Measurements from ENCODE around the gene PCDHB6.
"Not testable (repeated sequence)": the region's sequence is repeated elsewhere in the genome, so short reads cannot be mapped to it uniquely, and the experiment has no call there.

Gene PCDHB6

DNA sequence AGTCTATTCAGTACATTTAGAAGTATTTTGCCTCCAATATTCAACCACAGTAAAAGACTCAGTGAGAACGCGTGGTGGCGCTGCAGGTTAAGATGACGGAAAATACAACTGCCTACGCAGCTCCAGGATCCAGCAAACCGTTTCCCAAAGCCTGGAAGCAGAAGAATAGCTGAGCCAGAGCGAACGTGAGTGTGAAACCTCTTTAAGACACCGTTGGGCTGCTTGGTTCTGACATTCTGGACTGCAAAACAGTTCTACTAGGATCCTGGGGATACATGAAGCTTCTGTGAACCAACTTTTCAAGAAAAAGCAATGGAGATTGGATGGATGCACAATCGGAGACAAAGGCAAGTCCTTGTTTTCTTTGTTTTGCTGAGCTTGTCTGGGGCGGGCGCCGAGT is 32.4 kb downstream of the PCDHB6 start, which contains the start of gene PCDHB16:
PCDHB16 (plus strand) TSS at position 140 of the 400 bp plus-strand sequence; CDS start at position 313, 173 bp downstream.
- Mint-ChIP-seq H3K27ac (peak within 1 kb of the TSS; percentile 90 to 99 (median 98)), H3K27me3 (ENCODE audit: low read depth) (peaks cover 3% of the 10 kb centered on the region), H3K4me3 (peak within 1 kb of the TSS; percentile 89 to 94 (median 91)), H3K9me3 (peaks cover 55% of the 10 kb centered on the region), H3K36me3 (ENCODE audit: low read depth) (peaks cover 57% of the 10 kb centered on the region), H3K4me1 (no peaks in the 10 kb centered on the region)
- TF ChIP-seq, protein P1, sequence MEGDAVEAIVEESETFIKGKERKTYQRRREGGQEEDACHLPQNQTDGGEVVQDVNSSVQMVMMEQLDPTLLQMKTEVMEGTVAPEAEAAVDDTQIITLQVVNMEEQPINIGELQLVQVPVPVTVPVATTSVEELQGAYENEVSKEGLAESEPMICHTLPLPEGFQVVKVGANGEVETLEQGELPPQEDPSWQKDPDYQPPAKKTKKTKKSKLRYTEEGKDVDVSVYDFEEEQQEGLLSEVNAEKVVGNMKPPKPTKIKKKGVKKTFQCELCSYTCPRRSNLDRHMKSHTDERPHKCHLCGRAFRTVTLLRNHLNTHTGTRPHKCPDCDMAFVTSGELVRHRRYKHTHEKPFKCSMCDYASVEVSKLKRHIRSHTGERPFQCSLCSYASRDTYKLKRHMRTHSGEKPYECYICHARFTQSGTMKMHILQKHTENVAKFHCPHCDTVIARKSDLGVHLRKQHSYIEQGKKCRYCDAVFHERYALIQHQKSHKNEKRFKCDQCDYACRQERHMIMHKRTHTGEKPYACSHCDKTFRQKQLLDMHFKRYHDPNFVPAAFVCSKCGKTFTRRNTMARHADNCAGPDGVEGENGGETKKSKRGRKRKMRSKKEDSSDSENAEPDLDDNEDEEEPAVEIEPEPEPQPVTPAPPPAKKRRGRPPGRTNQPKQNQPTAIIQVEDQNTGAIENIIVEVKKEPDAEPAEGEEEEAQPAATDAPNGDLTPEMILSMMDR (IDR thresholded peaks at IDR 0.05; ENCODE audit: unreplicated experiment in 3 of 3): peak; percentile 33 to 50 (median 35)

DNA sequence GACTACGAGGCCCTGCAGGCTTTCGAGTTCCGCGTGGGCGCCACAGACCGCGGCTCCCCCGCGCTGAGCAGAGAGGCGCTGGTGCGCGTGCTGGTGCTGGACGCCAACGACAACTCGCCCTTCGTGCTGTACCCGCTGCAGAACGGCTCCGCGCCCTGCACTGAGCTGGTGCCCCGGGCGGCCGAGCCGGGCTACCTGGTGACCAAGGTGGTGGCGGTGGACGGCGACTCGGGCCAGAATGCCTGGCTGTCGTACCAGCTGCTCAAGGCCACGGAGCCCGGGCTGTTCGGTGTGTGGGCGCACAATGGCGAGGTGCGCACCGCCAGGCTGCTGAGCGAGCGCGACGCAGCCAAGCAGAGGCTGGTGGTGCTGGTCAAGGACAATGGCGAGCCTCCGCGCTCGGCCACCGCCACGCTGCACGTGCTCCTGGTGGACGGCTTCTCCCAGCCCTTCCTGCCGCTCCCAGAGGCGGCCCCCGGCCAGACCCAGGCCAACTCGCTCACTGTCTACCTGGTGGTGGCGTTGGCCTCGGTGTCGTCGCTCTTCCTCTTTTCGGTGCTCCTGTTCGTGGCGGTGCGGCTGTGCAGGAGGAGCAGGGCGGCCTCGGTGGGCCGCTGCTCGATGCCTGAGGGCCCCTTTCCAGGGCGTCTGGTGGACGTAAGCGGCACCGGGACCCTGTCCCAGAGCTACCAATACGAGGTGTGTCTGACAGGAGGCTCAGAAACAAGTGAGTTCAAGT is 34.4 kb downstream of the PCDHB6 start:
- H3K27me3 Mint-ChIP-seq (ENCODE audit: low read depth); H3K4me3 Mint-ChIP-seq; H3K27ac Mint-ChIP-seq; H3K4me1 Mint-ChIP-seq: not testable (repeated sequence)
- peaks cover 67% of the 10 kb centered on the region for H3K9me3 Mint-ChIP-seq
- peaks cover 72% of the 10 kb centered on the region for H3K36me3 Mint-ChIP-seq (ENCODE audit: low read depth)

DNA sequence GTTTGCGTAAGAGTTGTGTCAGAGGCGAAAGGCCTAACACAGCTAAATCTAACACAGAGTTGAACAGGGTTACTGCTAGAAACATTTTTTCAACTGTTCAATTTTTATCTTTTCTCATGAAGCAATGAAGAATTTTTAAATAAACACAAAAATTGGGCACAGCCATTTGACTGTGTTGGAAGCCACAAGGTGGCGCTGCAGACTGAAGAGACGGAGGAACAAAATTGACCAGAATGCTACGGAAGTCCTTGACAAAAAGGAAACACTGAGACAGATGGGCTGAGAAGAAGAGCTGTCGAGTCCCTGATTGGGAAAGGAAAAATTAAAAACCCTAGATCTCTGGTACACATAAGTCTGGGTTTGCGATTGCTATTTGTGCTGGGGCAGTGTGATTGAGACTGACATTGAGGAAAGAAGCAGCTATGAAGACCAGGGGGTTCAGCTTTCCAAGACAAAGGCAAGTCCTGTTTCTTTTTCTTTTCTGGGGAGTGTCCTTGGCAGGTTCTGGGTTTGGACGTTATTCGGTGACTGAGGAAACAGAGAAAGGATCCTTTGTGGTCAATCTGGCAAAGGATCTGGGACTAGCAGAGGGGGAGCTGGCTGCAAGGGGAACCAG is 37.1 kb downstream of the PCDHB6 start, which contains the start of gene PCDHB9:
PCDHB9 (plus strand) TSS at position 265 of the 616 bp plus-strand sequence; CDS start at position 423, 158 bp downstream.
- TF ChIP-seq, protein P1 (IDR thresholded peaks at IDR 0.05; ENCODE audit: unreplicated experiment in 3 of 3): peak; percentile 13 to 40 (median 27)
- Mint-ChIP-seq H3K9me3 (peaks cover 67% of the 10 kb centered on the region), H3K36me3 (ENCODE audit: low read depth) (peaks cover 85% of the 10 kb centered on the region), H3K27ac (peak within 1 kb of the TSS; percentile 35 to 80 (median 77)), H3K4me3 (peak within 1 kb of the TSS; percentile 71 to 83 (median 81)), H3K4me1 (no peaks in the 10 kb centered on the region), H3K27me3 (ENCODE audit: low read depth) (peaks cover 3% of the 10 kb centered on the region)

DNA sequence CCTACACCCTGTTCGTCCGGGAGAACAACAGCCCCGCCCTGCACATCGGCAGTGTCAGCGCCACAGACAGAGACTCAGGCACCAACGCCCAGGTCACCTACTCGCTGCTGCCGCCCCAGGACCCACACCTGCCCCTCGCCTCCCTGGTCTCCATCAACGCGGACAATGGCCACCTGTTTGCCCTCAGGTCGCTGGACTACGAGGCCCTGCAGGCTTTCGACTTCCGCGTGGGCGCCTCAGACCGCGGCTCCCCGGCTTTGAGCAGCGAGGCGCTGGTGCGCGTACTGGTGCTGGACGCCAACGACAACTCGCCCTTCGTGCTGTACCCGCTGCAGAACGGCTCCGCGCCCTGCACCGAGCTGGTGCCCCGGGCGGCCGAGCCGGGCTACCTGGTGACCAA is 38.8 kb downstream of the PCDHB6 start:
- not testable (repeated sequence) for H3K27ac Mint-ChIP-seq; H3K27me3 Mint-ChIP-seq (ENCODE audit: low read depth); H3K4me3 Mint-ChIP-seq; H3K4me1 Mint-ChIP-seq
- Mint-ChIP-seq H3K36me3 (ENCODE audit: low read depth) (peaks cover 85% of the 10 kb centered on the region), H3K9me3 (peaks cover 66% of the 10 kb centered on the region)

DNA sequence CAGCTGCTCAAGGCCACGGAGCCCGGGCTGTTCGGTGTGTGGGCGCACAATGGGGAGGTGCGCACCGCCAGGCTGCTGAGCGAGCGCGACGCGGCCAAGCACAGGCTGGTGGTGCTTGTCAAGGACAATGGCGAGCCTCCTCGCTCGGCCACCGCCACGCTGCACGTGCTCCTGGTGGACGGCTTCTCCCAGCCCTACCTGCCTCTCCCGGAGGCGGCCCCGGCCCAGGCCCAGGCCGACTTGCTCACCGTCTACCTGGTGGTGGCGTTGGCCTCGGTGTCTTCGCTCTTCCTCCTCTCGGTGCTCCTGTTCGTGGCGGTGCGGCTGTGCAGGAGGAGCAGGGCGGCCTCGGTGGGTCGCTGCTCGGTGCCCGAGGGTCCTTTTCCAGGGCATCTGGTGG is 39.3 kb downstream of the PCDHB6 start:
- not testable (repeated sequence) for H3K27ac Mint-ChIP-seq; H3K27me3 Mint-ChIP-seq (ENCODE audit: low read depth); H3K4me3 Mint-ChIP-seq; H3K4me1 Mint-ChIP-seq
- H3K36me3 Mint-ChIP-seq (ENCODE audit: low read depth): peaks cover 84% of the 10 kb centered on the region
- peaks cover 65% of the 10 kb centered on the region for H3K9me3 Mint-ChIP-seq

DNA sequence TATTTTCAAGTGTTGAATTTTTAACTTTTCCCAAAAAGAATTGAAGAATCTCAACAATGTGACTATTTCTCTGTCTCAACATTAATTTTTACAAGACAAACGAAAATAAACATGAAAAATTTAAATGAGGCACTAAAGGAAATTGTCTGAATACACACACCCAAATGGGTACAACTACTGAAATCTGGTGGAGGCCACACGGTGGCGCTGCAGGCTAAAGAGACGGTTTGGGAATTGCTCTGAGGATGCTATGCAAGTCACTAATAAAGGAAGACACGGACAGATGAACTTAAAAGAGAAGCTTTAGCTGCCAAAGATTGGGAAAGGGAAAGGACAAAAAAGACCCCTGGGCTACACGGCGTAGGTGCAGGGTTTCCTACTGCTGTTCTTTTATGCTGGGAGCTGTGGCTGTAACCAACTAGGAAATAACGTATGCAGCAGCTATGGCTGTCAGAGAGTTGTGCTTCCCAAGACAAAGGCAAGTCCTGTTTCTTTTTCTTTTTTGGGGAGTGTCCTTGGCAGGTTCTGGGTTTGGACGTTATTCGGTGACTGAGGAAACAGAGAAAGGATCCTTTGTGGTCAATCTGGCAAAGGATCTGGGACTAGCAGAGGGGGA is 42.4 kb downstream of the PCDHB6 start, which contains the start of gene PCDHB10:
PCDHB10 (plus strand) TSS at position 244 of the 616 bp plus-strand sequence; CDS start at position 444, 200 bp downstream.
- H3K4me3 Mint-ChIP-seq: peak within 1 kb of the TSS; percentile 75 to 90 (median 84)
- H3K27ac Mint-ChIP-seq: peak within 1 kb of the TSS; percentile 67 to 76 (median 75)
- no peaks in the 10 kb centered on the region for H3K4me1 Mint-ChIP-seq
- H3K36me3 Mint-ChIP-seq (ENCODE audit: low read depth): peaks cover 80% of the 10 kb centered on the region
- H3K27me3 Mint-ChIP-seq (ENCODE audit: low read depth): no peaks in the 10 kb centered on the region
- TF ChIP-seq, protein P1 (IDR thresholded peaks at IDR 0.05; ENCODE audit: unreplicated experiment in 3 of 3): peak; percentile 26 to 38 (median 30)
- H3K9me3 Mint-ChIP-seq: peaks cover 58% of the 10 kb centered on the region

DNA sequence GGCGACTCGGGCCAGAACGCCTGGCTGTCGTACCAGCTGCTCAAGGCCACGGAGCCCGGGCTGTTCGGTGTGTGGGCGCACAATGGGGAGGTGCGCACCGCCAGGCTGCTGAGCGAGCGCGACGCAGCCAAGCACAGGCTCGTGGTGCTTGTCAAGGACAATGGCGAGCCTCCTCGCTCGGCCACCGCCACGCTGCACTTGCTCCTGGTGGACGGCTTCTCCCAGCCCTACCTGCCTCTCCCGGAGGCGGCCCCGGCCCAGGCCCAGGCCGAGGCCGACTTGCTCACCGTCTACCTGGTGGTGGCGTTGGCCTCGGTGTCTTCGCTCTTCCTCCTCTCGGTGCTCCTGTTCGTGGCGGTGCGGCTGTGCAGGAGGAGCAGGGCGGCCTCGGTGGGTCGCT is 44.5 kb downstream of the PCDHB6 start:
- H3K9me3 Mint-ChIP-seq: peaks cover 67% of the 10 kb centered on the region
- H3K36me3 Mint-ChIP-seq (ENCODE audit: low read depth): peaks cover 83% of the 10 kb centered on the region
- H3K4me3 Mint-ChIP-seq; H3K4me1 Mint-ChIP-seq; H3K27me3 Mint-ChIP-seq (ENCODE audit: low read depth); H3K27ac Mint-ChIP-seq: not testable (repeated sequence)

Data from nephron (organoid).